Small intestine (tissue), 7 donors: ENCODE data around the gene FOXF1. TPM values are rescaled to one million over a fixed set of nuclear protein-coding genes. Genes with fewer than 3 reads are reported as not detected.

Experiments
- DNase-seq, 2 donors: peaks; one replicate each; pipeline versions ENCODE4 v3.0.0 to v3.0.0-alpha.2; 2013
- FAIRE-seq: peaks from 2 replicates; lab custom pipeline; 2012; peaks lifted over from hg19 to GRCh38; lab: Jason Lieb, UNC
- H3K27ac ChIP-seq, 3 donors: one replicate each; pipeline ENCODE4 v1.5.1; 2013; ENCODE audit warnings: low read length in 2 of 3, mild to moderate bottlenecking in 2 of 3, control low read depth in 1 of 3, inconsistent platforms in 1 of 3, low read depth in 1 of 3, moderate library complexity in 1 of 3
- H3K27me3 ChIP-seq, 3 donors: one replicate each; pipeline ENCODE4 v1.6.1; 2013; ENCODE audit warnings: low read length in 3 of 3, inconsistent platforms in 1 of 3; ENCODE audit not compliant: control insufficient read depth in 3 of 3, insufficient read depth in 3 of 3
- H3K36me3 ChIP-seq, 3 donors: one replicate each; pipeline ENCODE4 v1.6.1; 2013; ENCODE audit warnings: low read length in 3 of 3, inconsistent platforms in 1 of 3, low read depth in 1 of 3, mild to moderate bottlenecking in 1 of 3, moderate library complexity in 1 of 3; ENCODE audit not compliant: control insufficient read depth in 3 of 3, insufficient read depth in 2 of 3
- H3K4me1 ChIP-seq, 3 donors: one replicate each; pipeline ENCODE4 v1.6.1; 2013; ENCODE audit warnings: low read length in 2 of 3, inconsistent platforms in 1 of 3, low read depth in 1 of 3, mild to moderate bottlenecking in 1 of 3, moderate library complexity in 1 of 3; ENCODE audit not compliant: control insufficient read depth in 3 of 3, insufficient read depth in 2 of 3
- H3K4me3 ChIP-seq, 3 donors: one replicate each; pipeline ENCODE4 v1.5.1; 2013; ENCODE audit warnings: low read length in 3 of 3, control low read depth in 1 of 3, inconsistent platforms in 1 of 3, low read depth in 1 of 3, mild to moderate bottlenecking in 1 of 3, moderate library complexity in 1 of 3
- H3K9me3 ChIP-seq, 2 donors: one replicate each; pipeline ENCODE4 v1.6.1; 2013; ENCODE audit warnings: low read depth in 1 of 2, low read length in 1 of 2; ENCODE audit not compliant: control insufficient read depth in 2 of 2, insufficient read depth in 1 of 2
- WGBS, 3 donors: extraction: QIAGEN DNeasy Blood & Tissue Kit; methylation state at CpG; one replicate each; pipeline ENCODE4 v1.1.7; 2013; 5-methylcytosine and 5-hydroxymethylcytosine counted together
- polyA plus RNA-seq, 4 donors: library from polyadenylated mRNA; stranded (reverse) in 3 of 4; unstranded in 1 of 4; fragments of 200-250 nt in 3 of 4; fragments of 120-200 nt in 1 of 4; gene quantifications; one replicate each; pipeline versions ENCODE4 v1.2.1 to v1.2.3, GENCODE V29; 2013
- donor health status: healthy with polysubstance abuse.
- donor health status: control.
- donor health status: control.
- donor health status: Bipolar disorder and iron deficiency.
- donor health status: healthy.

FOXF1 gene
- polyA plus RNA-seq, 4 donors, result 4.6 to 17.4 (median 7.2) TPM; not detected in 1

- H3K27me3 ChIP-seq, result peaks cover 0 to 7% (median 0%) of the 10 kb centered on the region in 3 donors
- WGBS, 3 donors, result 58 to 70% (median 66%) methylated on average over 12 of the region's 12 CpGs
- H3K27ac ChIP-seq, result no peak overlapping the region
- H3K36me3 ChIP-seq, result peaks cover 0 to 5% (median 0%) of the 10 kb centered on the region in 3 donors
- no peak for DNase-seq
- no peak overlapping the region for H3K4me3 ChIP-seq
- H3K4me1 ChIP-seq, result no peaks in the 10 kb centered on the region
- H3K9me3 ChIP-seq, result no peaks in the 10 kb centered on the region
- FAIRE-seq, result no peak
These were observed 15.4 kb downstream of the FOXF1 start for GRCh38 chr16:86525696-86526095.

GRCh38 chr16:86527366-86527765 is 17.0 kb downstream of the FOXF1 start:
- no peak for FAIRE-seq
- H3K9me3 ChIP-seq, result no peaks in the 10 kb centered on the region
- H3K36me3 ChIP-seq, result peaks cover 3 to 17% (median 4%) of the 10 kb centered on the region in 3 donors
- H3K4me1 ChIP-seq, result no peaks in the 10 kb centered on the region
- no peak overlapping the region for H3K27ac ChIP-seq
- no peak for DNase-seq
- 93 to 96% (median 95%) methylated on average over 15 of the region's 15 CpGs for WGBS, 3 donors
- peaks cover 0 to 2% (median 0%) of the 10 kb centered on the region in 3 donors for H3K27me3 ChIP-seq
- H3K4me3 ChIP-seq, result no peak overlapping the region

GRCh38 chr16:86528061-86528929 is 18.0 kb downstream of the FOXF1 start:
- no peak for DNase-seq
- H3K36me3 ChIP-seq, result peaks cover 3 to 21% (median 4%) of the 10 kb centered on the region in 3 donors
- no peak for FAIRE-seq

GRCh38 chr16:86529160-86529559 is 18.8 kb downstream of the FOXF1 start:
- DNase-seq (no peak), FAIRE-seq (no peak)
- Histone ChIP-seq H3K36me3 (peaks cover 3 to 21% (median 4%) of the 10 kb centered on the region in 3 donors), H3K4me1 (no peaks in the 10 kb centered on the region), H3K4me3 (no peak overlapping the region), H3K9me3 (no peaks in the 10 kb centered on the region), H3K27me3 (no peaks in the 10 kb centered on the region), H3K27ac (no peak overlapping the region)
- 83 to 92% (median 89%) methylated on average over 8 of the region's 8 CpGs for WGBS, 3 donors

More at GRCh38 chr16:86528061-86528929, 18.0 kb downstream of the FOXF1 start:
- WGBS, 3 donors, result 93 to 94% (median 94%) methylated on average over 37 to 38 of the region's 38 CpGs
- no peak overlapping the region for H3K4me3 ChIP-seq
- H3K27me3 ChIP-seq, result peaks cover 0 to 2% (median 0%) of the 10 kb centered on the region in 3 donors
- H3K9me3 ChIP-seq, result no peaks in the 10 kb centered on the region
- H3K27ac ChIP-seq, result no peak overlapping the region
- H3K4me1 ChIP-seq, result no peaks in the 10 kb centered on the region

- no peak for FAIRE-seq
- WGBS, 3 donors, result 73 to 83% (median 82%) methylated on average over 31 of the region's 31 CpGs
- Histone ChIP-seq H3K9me3 (no peaks in the 10 kb centered on the region), H3K4me3 (no peak overlapping the region), H3K27ac (peak overlapping the region in 2 of 3 donors; percentile 45 to 59), H3K27me3 (no peaks in the 10 kb centered on the region), H3K4me1 (no peaks in the 10 kb centered on the region), H3K36me3 (peaks cover 3 to 25% (median 4%) of the 10 kb centered on the region in 3 donors)
- no peak for DNase-seq
These were observed 20.2 kb downstream of the FOXF1 start for GRCh38 chr16:86530251-86531190.

- 68 to 86% (median 75%) methylated on average over 6 to 7 of the region's 7 CpGs for WGBS, 3 donors
- FAIRE-seq, result no peak
- H3K4me3 ChIP-seq, result no peak overlapping the region
- DNase-seq, result no peak
- peak overlapping the region in 2 of 3 donors; percentile 45 to 57 for H3K27ac ChIP-seq
- H3K36me3 ChIP-seq, result peaks cover 4 to 26% (median 5%) of the 10 kb centered on the region in 3 donors
- H3K9me3 ChIP-seq, result no peaks in the 10 kb centered on the region
- no peaks in the 10 kb centered on the region for H3K4me1 ChIP-seq
- no peaks in the 10 kb centered on the region for H3K27me3 ChIP-seq
These were observed 20.8 kb downstream of the FOXF1 start for GRCh38 chr16:86531191-86531545.

- Histone ChIP-seq H3K4me1 (no peaks in the 10 kb centered on the region), H3K4me3 (no peak overlapping the region), H3K27ac (peak overlapping the region in 2 of 3 donors; percentile 17 to 57), H3K36me3 (peaks cover 4 to 29% (median 5%) of the 10 kb centered on the region in 3 donors), H3K9me3 (no peaks in the 10 kb centered on the region), H3K27me3 (no peaks in the 10 kb centered on the region)
- no peak for DNase-seq
- WGBS, 3 donors, result 90 to 93% (median 90%) methylated on average over 47 to 49 of the region's 49 CpGs
- FAIRE-seq, result no peak
These were observed 21.6 kb downstream of the FOXF1 start for GRCh38 chr16:86531641-86532525.
